ENCODE measurements around the gene EPHB1.

DNA sequence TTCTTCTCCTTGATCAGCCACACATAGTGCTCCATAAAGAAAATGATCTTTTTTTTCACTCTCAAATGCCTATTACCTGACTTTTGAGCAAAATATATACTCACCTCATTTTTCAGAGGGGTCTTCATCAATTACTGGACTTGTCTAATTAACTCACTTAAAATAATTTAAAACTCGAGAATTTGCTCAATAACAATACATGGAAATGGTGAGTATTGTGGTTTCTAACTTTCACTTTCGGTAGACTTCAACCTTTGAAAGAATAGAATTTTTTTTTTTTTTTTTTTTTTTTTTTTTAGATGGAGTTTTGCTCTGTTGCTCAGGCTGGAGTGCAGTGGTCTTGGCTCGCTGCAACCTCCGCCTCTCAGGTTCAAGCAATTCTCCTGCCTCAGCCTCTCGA lies 17.7 kb upstream of the EPHB1 start:
- TF ChIP-seq, protein P1, sequence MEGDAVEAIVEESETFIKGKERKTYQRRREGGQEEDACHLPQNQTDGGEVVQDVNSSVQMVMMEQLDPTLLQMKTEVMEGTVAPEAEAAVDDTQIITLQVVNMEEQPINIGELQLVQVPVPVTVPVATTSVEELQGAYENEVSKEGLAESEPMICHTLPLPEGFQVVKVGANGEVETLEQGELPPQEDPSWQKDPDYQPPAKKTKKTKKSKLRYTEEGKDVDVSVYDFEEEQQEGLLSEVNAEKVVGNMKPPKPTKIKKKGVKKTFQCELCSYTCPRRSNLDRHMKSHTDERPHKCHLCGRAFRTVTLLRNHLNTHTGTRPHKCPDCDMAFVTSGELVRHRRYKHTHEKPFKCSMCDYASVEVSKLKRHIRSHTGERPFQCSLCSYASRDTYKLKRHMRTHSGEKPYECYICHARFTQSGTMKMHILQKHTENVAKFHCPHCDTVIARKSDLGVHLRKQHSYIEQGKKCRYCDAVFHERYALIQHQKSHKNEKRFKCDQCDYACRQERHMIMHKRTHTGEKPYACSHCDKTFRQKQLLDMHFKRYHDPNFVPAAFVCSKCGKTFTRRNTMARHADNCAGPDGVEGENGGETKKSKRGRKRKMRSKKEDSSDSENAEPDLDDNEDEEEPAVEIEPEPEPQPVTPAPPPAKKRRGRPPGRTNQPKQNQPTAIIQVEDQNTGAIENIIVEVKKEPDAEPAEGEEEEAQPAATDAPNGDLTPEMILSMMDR (IDR thresholded peaks at IDR 0.05): no peak
- TF ChIP-seq POLR2A (IDR thresholded peaks at IDR 0.05): no peak
